Nephron progenitor cell (in vitro differentiated cells): ENCODE data around the gene ISG20L2.

Source experiments
- DNase-seq: peaks from one replicate; pipeline ENCODE4 v3.0.0; 2021
- H3K27ac Mint-ChIP-seq: 2 replicates; pipeline ENCODE4 v1.8.0; 2021; ENCODE audit warnings: mild to moderate bottlenecking, moderate library complexity, mixed read lengths
- H3K27me3 Mint-ChIP-seq: 2 replicates; pipeline ENCODE4 v1.8.0; 2021; ENCODE audit warnings: mild to moderate bottlenecking, low read depth, mixed read lengths; ENCODE audit not compliant: poor library complexity
- H3K36me3 Mint-ChIP-seq: 2 replicates; pipeline ENCODE4 v1.8.0; 2021; ENCODE audit warnings: low read depth, mixed read lengths
- H3K4me1 Mint-ChIP-seq: 2 replicates; pipeline ENCODE4 v1.8.0; 2021; ENCODE audit warnings: mixed read lengths
- H3K4me3 Mint-ChIP-seq: 2 replicates; pipeline ENCODE4 v1.8.0; 2021; ENCODE audit warnings: mild to moderate bottlenecking, moderate library complexity, mixed read lengths
- H3K9me3 Mint-ChIP-seq: 2 replicates; pipeline ENCODE4 v1.8.0; 2021; ENCODE audit warnings: mild to moderate bottlenecking, moderate library complexity, mixed read lengths
- TF ChIP-seq, protein P1 (sequence below): fragments of 200-600 bp; sonication (generic); IDR thresholded peaks from 2 replicates; pipeline ENCODE4 v1.5.0; 2021; ENCODE audit warnings: antibody characterized with exemption

The ISG20L2 gene

DNA sequence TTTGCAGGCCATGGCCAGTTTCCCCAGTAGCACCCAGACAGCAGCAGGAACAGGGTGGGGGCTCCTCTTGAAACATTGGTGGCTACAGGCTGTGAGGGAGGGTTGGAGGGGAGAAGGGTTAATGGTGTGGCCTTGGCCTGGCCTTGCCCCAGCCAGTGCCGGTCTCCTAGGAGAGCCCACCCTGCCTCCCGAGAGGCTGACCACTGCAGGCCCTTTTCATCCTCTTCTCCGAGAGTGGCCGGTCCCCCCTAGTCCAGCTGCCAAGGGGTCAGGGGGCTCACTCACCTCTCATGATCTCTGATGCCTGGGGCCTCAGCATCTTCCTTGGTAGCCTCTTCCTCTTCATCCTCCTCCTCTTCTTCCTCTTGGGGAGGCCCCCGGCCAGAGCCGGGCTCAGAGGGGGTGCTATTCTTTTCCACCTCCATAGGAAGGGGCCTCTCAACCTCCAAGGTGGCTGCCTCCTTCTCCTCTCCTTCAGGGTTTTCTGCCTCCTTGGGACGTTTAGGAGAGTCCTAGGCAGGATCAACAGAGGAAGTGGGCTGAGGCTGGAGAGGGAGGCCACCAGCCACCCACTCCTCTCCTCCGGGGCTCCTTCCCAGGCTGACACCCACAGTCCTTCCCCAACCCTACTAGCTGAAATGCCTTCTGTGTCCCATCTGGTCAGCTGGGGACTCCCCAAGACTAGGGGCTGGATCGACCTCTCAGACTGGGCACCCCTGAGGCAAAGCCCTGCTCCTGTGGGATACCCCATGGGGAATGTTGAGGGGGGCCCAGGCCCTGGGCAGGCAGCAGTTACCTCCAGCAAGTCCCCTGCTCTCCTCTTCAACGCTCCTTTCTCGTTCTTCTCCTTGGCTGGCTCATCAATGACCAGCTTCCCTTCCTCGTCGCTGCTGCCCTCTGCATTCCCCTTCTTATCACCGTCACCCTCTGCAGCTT lies 15.1 kb upstream of the ISG20L2 start:
- DNase-seq: no peak
- H3K4me1 Mint-ChIP-seq: peaks cover 75% of the 10 kb centered on the region
- H3K9me3 Mint-ChIP-seq: no peaks in the 10 kb centered on the region
- peak overlapping the region; percentile 28 for H3K4me3 Mint-ChIP-seq
- TF ChIP-seq, protein P1, sequence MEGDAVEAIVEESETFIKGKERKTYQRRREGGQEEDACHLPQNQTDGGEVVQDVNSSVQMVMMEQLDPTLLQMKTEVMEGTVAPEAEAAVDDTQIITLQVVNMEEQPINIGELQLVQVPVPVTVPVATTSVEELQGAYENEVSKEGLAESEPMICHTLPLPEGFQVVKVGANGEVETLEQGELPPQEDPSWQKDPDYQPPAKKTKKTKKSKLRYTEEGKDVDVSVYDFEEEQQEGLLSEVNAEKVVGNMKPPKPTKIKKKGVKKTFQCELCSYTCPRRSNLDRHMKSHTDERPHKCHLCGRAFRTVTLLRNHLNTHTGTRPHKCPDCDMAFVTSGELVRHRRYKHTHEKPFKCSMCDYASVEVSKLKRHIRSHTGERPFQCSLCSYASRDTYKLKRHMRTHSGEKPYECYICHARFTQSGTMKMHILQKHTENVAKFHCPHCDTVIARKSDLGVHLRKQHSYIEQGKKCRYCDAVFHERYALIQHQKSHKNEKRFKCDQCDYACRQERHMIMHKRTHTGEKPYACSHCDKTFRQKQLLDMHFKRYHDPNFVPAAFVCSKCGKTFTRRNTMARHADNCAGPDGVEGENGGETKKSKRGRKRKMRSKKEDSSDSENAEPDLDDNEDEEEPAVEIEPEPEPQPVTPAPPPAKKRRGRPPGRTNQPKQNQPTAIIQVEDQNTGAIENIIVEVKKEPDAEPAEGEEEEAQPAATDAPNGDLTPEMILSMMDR: no peak
- H3K27me3 Mint-ChIP-seq: no peaks in the 10 kb centered on the region
- peaks cover 30% of the 10 kb centered on the region for H3K36me3 Mint-ChIP-seq
- peak overlapping the region; percentile 99 for H3K27ac Mint-ChIP-seq

DNA sequence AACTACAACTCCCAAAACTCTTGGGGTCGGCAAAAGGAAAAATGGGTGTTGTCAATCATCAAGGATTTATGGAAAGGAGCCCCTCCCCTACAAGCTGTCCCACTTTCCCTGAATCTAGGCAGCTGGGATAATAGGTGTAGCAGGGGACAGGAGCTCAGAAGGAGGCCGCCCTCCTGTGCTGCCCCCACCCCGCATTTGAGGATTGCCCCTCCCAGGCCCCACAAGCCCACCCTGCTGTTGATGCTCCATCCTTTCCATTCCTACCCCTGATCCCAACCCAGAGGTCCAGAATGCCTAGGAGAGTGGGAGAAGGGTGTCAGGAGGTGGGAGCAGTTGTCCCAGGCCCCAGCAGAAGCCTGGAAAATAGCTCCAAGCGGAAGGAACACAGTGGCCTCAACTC lies 14.2 kb upstream of the ISG20L2 start:
- Mint-ChIP-seq H3K27ac (peak overlapping the region; percentile 99), H3K27me3 (no peaks in the 10 kb centered on the region), H3K36me3 (peaks cover 35% of the 10 kb centered on the region), H3K9me3 (no peaks in the 10 kb centered on the region), H3K4me1 (peaks cover 67% of the 10 kb centered on the region), H3K4me3 (no peak overlapping the region)
- TF ChIP-seq, protein P1: no peak
- DNase-seq: no peak

DNA sequence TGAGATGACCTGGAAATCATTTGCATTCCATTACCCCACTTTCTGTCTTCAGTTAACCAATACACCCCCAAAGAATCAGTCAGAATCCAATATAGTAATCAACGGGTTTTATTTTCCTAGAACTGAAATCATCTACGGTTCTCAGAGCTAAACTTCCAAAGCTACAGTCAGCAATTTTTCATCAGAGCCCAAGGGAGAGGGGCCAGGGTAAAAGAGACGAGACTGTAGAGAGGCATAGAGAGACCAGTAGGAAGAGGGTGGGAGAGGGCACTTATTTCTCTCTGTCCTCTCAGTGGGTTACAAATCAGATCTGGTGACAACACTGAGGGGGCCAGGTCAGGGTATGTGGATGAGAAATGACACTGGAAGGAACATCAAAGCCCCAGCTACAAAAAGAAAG lies 13.5 kb upstream of the ISG20L2 start:
- H3K27ac Mint-ChIP-seq: peak overlapping the region; percentile 99
- H3K36me3 Mint-ChIP-seq: peaks cover 35% of the 10 kb centered on the region
- TF ChIP-seq, protein P1: no peak
- H3K9me3 Mint-ChIP-seq: no peaks in the 10 kb centered on the region
- H3K4me3 Mint-ChIP-seq: peak overlapping the region; percentile 35
- no peaks in the 10 kb centered on the region for H3K27me3 Mint-ChIP-seq
- peaks cover 60% of the 10 kb centered on the region for H3K4me1 Mint-ChIP-seq
- DNase-seq: no peak

DNA sequence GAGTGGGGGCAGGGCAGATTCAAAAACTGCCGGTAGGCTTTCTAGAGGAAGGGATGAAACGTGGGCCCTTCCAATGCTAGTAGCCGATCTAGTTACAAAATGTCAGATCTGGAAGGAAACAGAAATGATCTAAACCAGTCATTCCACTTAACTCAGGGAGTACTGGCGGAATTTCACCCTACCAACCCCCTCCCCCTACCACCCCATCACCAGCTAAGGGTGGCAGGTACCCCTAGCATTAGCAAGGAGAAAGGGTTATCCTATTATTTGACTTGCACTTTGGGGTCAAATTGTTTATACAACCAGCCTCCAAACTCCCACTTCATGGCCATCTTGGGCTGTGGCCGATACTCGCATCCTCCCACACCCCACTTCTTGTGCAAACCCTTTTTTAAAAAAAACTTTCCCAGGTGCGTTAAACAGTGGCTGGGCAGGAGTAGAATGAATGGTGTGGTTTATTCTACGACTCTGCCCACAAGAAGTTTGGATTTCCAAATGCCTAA lies 13.0 kb upstream of the ISG20L2 start:
- Mint-ChIP-seq H3K4me1 (peaks cover 56% of the 10 kb centered on the region), H3K36me3 (peaks cover 35% of the 10 kb centered on the region), H3K9me3 (no peaks in the 10 kb centered on the region), H3K27me3 (no peaks in the 10 kb centered on the region), H3K27ac (peak overlapping the region; percentile 99), H3K4me3 (peak overlapping the region; percentile 95)
- TF ChIP-seq, protein P1: no peak
- DNase-seq: no peak

DNA sequence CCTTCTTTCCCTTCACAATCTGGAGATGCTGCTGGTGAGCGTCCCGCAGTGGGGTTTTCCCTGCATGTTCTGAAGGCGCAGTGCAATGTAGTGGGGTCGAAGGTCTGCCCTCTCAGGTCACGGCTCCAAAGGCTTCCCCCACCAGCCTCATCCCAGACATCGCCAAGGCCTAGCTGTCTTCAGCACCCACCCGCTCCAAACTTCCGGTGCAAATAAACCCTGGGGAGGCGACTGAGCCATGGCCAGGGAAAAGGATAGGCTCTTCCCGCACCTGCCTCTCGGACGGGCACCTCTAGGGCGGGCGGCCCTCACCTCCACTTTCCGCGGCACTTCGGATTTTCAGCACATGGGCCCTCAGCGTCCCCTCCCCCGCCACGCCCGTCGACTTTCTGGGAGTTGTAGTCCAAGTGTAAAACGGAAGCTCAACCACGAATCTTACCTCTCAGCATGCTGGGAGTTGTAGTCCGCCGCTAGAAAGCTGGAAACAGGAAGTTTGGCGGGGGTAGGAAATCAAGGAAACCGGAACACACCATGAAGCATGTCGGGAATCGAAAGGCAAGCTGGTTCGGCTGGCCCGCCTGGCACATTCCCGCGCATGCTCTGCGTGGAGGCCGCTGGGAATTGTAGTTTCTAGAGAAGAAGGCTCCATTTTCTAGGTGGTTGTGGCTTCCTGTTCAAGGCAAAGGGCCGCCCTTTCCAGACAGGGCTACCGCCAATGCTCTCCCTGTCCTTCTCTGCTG lies 12.3 kb upstream of the ISG20L2 start, which contains the start of gene MRPL24:
Gene MRPL24 (minus strand): TSS at position 348 of the 740 bp plus-strand sequence. CDS start 2,384 bp downstream, outside the sequence.
- Mint-ChIP-seq H3K4me3 (peak within 1 kb of the TSS; percentile 95), H3K9me3 (no peaks in the 10 kb centered on the region), H3K4me1 (peaks cover 50% of the 10 kb centered on the region), H3K36me3 (peaks cover 33% of the 10 kb centered on the region), H3K27me3 (no peaks in the 10 kb centered on the region), H3K27ac (peak within 1 kb of the TSS; percentile 99)
- TF ChIP-seq, protein P1: no peak
- peak; percentile 94 for DNase-seq
